Common myeloid progenitor, CD34-positive (primary cell): ENCODE measurements around the gene HES1.
"Not testable (repeated sequence)": the region's sequence is repeated elsewhere in the genome, so short reads cannot be mapped to it uniquely, and the experiment has no call there.

Experiments used
- CTCF ChIA-PET: fragments of 350-600 bp; sonication (Branson Sonifier 250); formaldehyde crosslinking; loops from one replicate; lab custom pipeline; 2021; ENCODE audit warnings: antibody characterized with exemption; lab: Charles Lee
- POLR2A ChIA-PET: fragments of 350-600 bp; sonication (Branson Sonifier 250); formaldehyde crosslinking; loops from one replicate; lab custom pipeline; 2021; ENCODE audit warnings: antibody characterized with exemption; lab: Charles Lee
- DNase-seq, 3 donors: peaks; one replicate each; pipeline versions ENCODE4 v3.0.0 to v3.0.0-alpha.2; 2013
- H3K27ac ChIP-seq, 2 experiments: 1 replicate in 1 of 2; 2 replicates in 1 of 2; pipeline ENCODE4 v1.7.0; 2013; ENCODE audit warnings: inconsistent platforms in 2 of 2, low read length in 2 of 2, mild to moderate bottlenecking in 2 of 2, low read depth in 1 of 2, moderate library complexity in 1 of 2; ENCODE audit not compliant: severe bottlenecking in 2 of 2, insufficient read depth in 1 of 2, poor library complexity in 1 of 2
- H3K27me3 ChIP-seq, 5 experiments: replicated peaks in 2 of 5; 1 replicate in 3 of 5; 2 replicates in 2 of 5; pipeline versions ENCODE4 v1.6.1 to v1.7.0; 2013; ENCODE audit warnings: low read length in 4 of 5, mild to moderate bottlenecking in 2 of 5, moderate library complexity in 2 of 5, inconsistent platforms in 1 of 5; ENCODE audit not compliant: insufficient read depth in 5 of 5, control insufficient read depth in 4 of 5
- H3K36me3 ChIP-seq, 4 experiments: 1 replicate in 2 of 4; 2 replicates in 2 of 4; pipeline versions ENCODE4 v1.6.1 to v1.7.0; 2013; ENCODE audit warnings: low read length in 3 of 4, control low read depth in 1 of 4, mild to moderate bottlenecking in 1 of 4; ENCODE audit not compliant: control insufficient read depth in 4 of 4, insufficient read depth in 4 of 4
- H3K4me1 ChIP-seq, 4 experiments: 1 replicate in 3 of 4; 2 replicates in 1 of 4; pipeline versions ENCODE4 v1.6.1 to v1.7.1; 2013; ENCODE audit warnings: low read length in 3 of 4, mild to moderate bottlenecking in 3 of 4, control low read depth in 1 of 4, inconsistent platforms in 1 of 4, moderate library complexity in 1 of 4; ENCODE audit not compliant: control insufficient read depth in 4 of 4, insufficient read depth in 4 of 4; ENCODE audit errors: control extremely low read depth in 1 of 4
- H3K4me3 ChIP-seq, 7 experiments: 1 replicate in 4 of 7; 2 replicates in 3 of 7; pipeline versions ENCODE4 v1.5.1 to v1.7.0; 2013; ENCODE audit warnings: mild to moderate bottlenecking in 7 of 7, low read length in 6 of 7, moderate library complexity in 6 of 7, inconsistent platforms in 2 of 7, low read depth in 2 of 7, control low read depth in 1 of 7; ENCODE audit not compliant: insufficient read depth in 4 of 7, control insufficient read depth in 1 of 7; ENCODE audit errors: extremely low read depth in 1 of 7
- H3K9me3 ChIP-seq, 5 experiments: 1 replicate in 4 of 5; 2 replicates in 1 of 5; pipeline versions ENCODE4 v1.6.1 to v1.7.1; 2013; ENCODE audit warnings: low read length in 4 of 5, mild to moderate bottlenecking in 2 of 5, inconsistent platforms in 1 of 5, low read depth in 1 of 5, moderate library complexity in 1 of 5; ENCODE audit not compliant: control insufficient read depth in 4 of 5, insufficient read depth in 2 of 5; ENCODE audit errors: control extremely low read depth in 1 of 5
- WGBS: methylation state at CpG from one replicate; pipeline ENCODE4 v1.1.5; 2013; ENCODE audit not compliant: insufficient coverage; 5-methylcytosine and 5-hydroxymethylcytosine counted together

The HES1 gene

GRCh38 chr3:194147679-194148078 is 11.7 kb downstream of the HES1 start:
- H3K9me3 ChIP-seq: no peaks in the 10 kb centered on the region
- H3K4me3 ChIP-seq: no peak overlapping the region
- no peak for DNase-seq
- CTCF ChIA-PET: interaction anchor here (2.1 kb wide), 1 partner anchor 12 kb away, joined by 6 read pairs; no protein-coding TSS in a partner anchor
- H3K36me3 ChIP-seq: no peaks in the 10 kb centered on the region
- no peak overlapping the region for H3K27ac ChIP-seq
- H3K4me1 ChIP-seq: peaks cover 0 to 4% (median 2%) of the 10 kb centered on the region in 4 experiments
- POLR2A ChIA-PET: no interaction called here
- H3K27me3 ChIP-seq: peaks cover 0 to 2% (median 0%) of the 10 kb centered on the region in 5 experiments
- WGBS: 95% methylated on average over 7 of the region's 7 CpGs

GRCh38 chr3:194148383-194148782 is 12.4 kb downstream of the HES1 start:
- WGBS: 96% methylated on average over 7 of the region's 7 CpGs
- no peak for DNase-seq
- Histone ChIP-seq H3K9me3 (no peaks in the 10 kb centered on the region), H3K36me3 (no peaks in the 10 kb centered on the region), H3K4me3 (no peak overlapping the region), H3K27ac (no peak overlapping the region), H3K4me1 (peaks cover 0 to 1% (median 0%) of the 10 kb centered on the region in 4 experiments), H3K27me3 (peaks cover 0 to 2% (median 0%) of the 10 kb centered on the region in 5 experiments)
- ChIA-PET POLR2A (no interaction called here), CTCF (interaction anchor here (1.2 to 2.1 kb wide), 2 partner anchors 11 to 19 kb away, joined by 3 to 6 read pairs; no protein-coding TSS in a partner anchor)

GRCh38 chr3:194150252-194150934 is 14.4 kb downstream of the HES1 start:
- H3K27me3 ChIP-seq: peaks cover 0 to 2% (median 0%) of the 10 kb centered on the region in 5 experiments
- no peak for DNase-seq
- H3K27ac ChIP-seq: no peak overlapping the region
- H3K4me3 ChIP-seq: no peak overlapping the region
- ChIA-PET POLR2A (no interaction called here), CTCF (interaction anchor here (0.7 kb wide), 1 partner anchor 11 kb away, joined by 3 read pairs; no protein-coding TSS in a partner anchor)
- H3K4me1 ChIP-seq: no peaks in the 10 kb centered on the region
- 99% methylated on average over 8 of the region's 8 CpGs for WGBS
- H3K36me3 ChIP-seq: no peaks in the 10 kb centered on the region
- peaks cover 0 to 10% (median 5%) of the 10 kb centered on the region in 5 experiments for H3K9me3 ChIP-seq

- POLR2A ChIA-PET: not testable (repeated sequence)
- CTCF ChIA-PET: interaction anchor here (0.7 kb wide), 1 partner anchor 13 kb away, joined by 4 read pairs; no protein-coding TSS in a partner anchor
Observed at GRCh38 chr3:194150935-194151302, 15.0 kb downstream of the HES1 start.

GRCh38 chr3:194154346-194154745 is 18.4 kb downstream of the HES1 start:
- H3K4me3 ChIP-seq: no peak overlapping the region
- H3K4me1 ChIP-seq: no peaks in the 10 kb centered on the region
- no peak for DNase-seq
- no peaks in the 10 kb centered on the region for H3K36me3 ChIP-seq
- peaks cover 0 to 10% (median 5%) of the 10 kb centered on the region in 5 experiments for H3K9me3 ChIP-seq
- ChIA-PET POLR2A (no interaction called here), CTCF (interaction anchor here (0.7 to 1.7 kb wide), 4 partner anchors 13 to 476 kb away, joined by 3 to 7 read pairs (median 4); no protein-coding TSS in a partner anchor)
- 97% methylated on average over 5 of the region's 6 CpGs for WGBS
- no peaks in the 10 kb centered on the region for H3K27me3 ChIP-seq
- H3K27ac ChIP-seq: no peak overlapping the region

More at GRCh38 chr3:194150935-194151302, 15.0 kb downstream of the HES1 start:
- not testable (repeated sequence) for H3K36me3 ChIP-seq, H3K9me3 ChIP-seq, H3K4me1 ChIP-seq, H3K27me3 ChIP-seq, DNase-seq, H3K4me3 ChIP-seq, H3K27ac ChIP-seq
- no CpG with 5 or more reads among the region's 2 CpGs for WGBS

GRCh38 chr3:194156095-194156494 is 20.1 kb downstream of the HES1 start:
- Histone ChIP-seq H3K4me3 (no peak overlapping the region), H3K27ac (no peak overlapping the region), H3K36me3 (no peaks in the 10 kb centered on the region), H3K4me1 (peaks cover 0 to under 1% (median 0%) of the 10 kb centered on the region in 4 experiments), H3K27me3 (no peaks in the 10 kb centered on the region), H3K9me3 (peaks cover 0 to 10% (median 5%) of the 10 kb centered on the region in 5 experiments)
- CTCF ChIA-PET: interaction anchor here (0.7 to 1.7 kb wide), 4 partner anchors 11 to 114 kb away, joined by 3 to 7 read pairs (median 4); no protein-coding TSS in a partner anchor
- DNase-seq: no peak
- POLR2A ChIA-PET: no interaction called here
- 99% methylated on average over 9 of the region's 9 CpGs for WGBS

GRCh38 chr3:194158942-194159439 is 23.0 kb downstream of the HES1 start:
- Histone ChIP-seq H3K4me1 (peaks cover 0 to 4% (median 0%) of the 10 kb centered on the region in 4 experiments), H3K4me3 (no peak overlapping the region), H3K27ac (no peak overlapping the region), H3K9me3 (peaks cover 0 to 8% (median 5%) of the 10 kb centered on the region in 5 experiments), H3K27me3 (peaks cover 0 to 3% (median 0%) of the 10 kb centered on the region in 5 experiments), H3K36me3 (no peaks in the 10 kb centered on the region)
- DNase-seq: no peak
- ChIA-PET CTCF (interaction anchor here (1.4 kb wide), 2 partner anchors 10 to 15 kb away, joined by 3 to 6 read pairs; no protein-coding TSS in a partner anchor), POLR2A (no interaction called here)
- WGBS: 97% methylated on average over 3 of the region's 3 CpGs
